ENCODE measurements around the gene SHISA5.
A peak's percentile ranks its signal among the peaks of the same experiment; 100 is the strongest.
"Not testable (repeated sequence)": the region's sequence is repeated elsewhere in the genome, so short reads cannot be mapped to it uniquely, and the experiment has no call there.

SHISA5 gene

GRCh38 chr3:48461767-48462166 is 42.2 kb downstream of the SHISA5 start:
- DNase-seq (ENCODE audit: low spot score) = not testable (repeated sequence)

DNA sequence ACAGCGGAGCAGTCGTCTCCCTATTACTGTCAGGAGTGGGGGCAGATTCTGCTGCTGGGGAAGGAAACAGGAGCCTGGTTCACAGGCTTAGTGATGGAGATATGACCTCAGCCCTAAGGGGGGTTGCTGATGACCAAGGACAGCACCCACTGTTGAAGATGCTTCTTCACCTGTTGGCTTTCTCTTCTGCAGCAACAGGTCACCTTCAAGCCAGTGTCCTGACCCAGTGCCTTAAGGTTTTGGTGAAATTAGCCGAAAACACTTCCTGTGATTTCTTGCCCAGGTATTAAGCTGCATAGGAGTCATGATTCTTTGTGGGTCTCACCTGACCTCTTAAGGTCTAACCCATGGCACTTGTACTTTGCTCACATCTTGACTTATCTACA is 43.5 kb downstream of the SHISA5 start:
- DNase-seq (ENCODE audit: low spot score) = no peak

GRCh38 chr3:48459773-48460516 is 44.0 kb downstream of the SHISA5 start:
- DNase-seq (ENCODE audit: low spot score) = no peak

- no peak for DNase-seq (ENCODE audit: low spot score)
Observed at GRCh38 chr3:48459331-48459730, 44.6 kb downstream of the SHISA5 start.

DNA sequence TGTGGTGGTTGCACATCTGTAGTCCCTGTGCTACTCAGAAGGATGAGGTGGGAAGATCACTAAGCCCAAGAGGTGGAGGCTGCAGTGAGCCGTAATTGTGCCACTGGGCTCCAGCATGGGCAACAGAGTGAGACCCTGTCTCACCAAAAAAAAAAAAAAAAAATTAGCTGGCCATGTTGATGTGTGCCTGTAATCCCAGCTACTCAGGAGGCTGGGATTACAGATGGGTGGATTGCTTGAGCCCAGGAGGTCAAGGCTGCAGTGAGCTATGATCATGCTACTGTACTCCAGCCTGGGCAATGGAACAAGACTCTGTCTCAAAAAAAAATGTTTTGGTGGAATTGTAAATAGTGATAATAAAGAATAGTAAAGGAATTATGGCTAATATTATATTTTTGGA is 47.5 kb downstream of the SHISA5 start:
- DNase-seq (ENCODE audit: low spot score) = no peak

DNA sequence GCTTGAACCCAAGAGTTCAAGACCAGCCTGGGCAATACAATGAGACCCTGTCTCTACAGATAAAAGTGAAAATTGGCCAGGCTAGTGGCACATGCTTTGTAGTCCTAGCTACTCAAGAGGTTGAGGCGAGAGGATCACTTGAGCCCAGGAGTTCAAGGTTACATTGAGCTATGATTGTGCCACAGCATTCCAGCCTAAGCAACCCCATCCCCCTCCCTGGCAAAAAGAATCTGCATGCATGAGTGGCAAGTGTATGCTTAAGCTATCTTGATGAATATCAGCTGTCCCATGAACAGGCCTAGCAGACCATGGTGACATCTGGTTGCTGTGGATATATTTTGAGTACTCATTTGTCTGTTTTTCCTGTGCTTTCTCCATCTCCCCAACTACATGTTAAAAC is 52.7 kb downstream of the SHISA5 start:
- no peak for DNase-seq (ENCODE audit: low spot score)

- peak; percentile 84 for DNase-seq (ENCODE audit: low spot score)
Observed at GRCh38 chr3:48446425-48447193, 57.4 kb downstream of the SHISA5 start, which contains the start of gene ATRIP. Gene ATRIP, plus strand, starts transcription at chr3:48446737. Its CDS starts 109 bp downstream, at chr3:48446846.

DNA sequence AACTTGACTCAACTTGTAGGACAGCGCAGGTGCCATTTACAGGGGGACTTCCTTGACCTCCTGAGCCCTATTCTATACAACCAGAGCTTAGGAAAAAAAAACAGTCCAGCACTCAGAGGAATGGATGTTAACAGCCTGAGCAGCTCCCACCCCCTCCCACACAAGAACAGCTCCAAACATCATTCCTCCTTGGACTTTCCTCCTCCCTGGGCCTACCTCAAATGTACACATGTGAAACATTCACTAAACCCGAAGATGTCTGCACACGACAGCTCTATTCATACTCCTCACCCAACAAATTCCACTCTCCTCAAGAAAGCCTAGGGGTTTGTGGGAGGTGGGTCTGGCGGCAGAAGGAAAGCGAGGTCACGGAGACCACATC is 57.9 kb downstream of the SHISA5 start:
- DNase-seq (ENCODE audit: low spot score) = no peak

- no peak for DNase-seq (ENCODE audit: low spot score)
Observed at GRCh38 chr3:48445277-48445882, 58.6 kb downstream of the SHISA5 start.

- DNase-seq (ENCODE audit: low spot score) = no peak
Observed at GRCh38 chr3:48441940-48442339, 62.0 kb downstream of the SHISA5 start.

DNA sequence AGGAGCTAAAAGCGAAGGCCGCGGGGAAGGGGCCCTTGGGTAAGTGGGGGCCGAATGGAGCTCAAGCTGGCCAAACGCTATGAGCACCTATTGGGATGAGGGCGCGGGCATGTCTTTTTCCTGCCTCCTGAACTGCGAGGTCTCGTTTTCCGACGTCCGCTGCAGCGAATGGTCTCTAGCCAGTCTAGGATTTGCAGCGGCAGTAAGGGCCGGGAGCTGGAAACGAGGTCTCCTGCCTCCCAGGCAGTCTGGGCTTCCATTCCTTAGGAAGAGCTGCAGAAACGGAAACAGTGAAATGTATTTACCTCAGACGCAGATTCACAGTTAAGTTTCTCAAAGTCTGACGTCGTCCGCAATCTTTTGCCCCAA is 63.4 kb downstream of the SHISA5 start:
- DNase-seq (ENCODE audit: low spot score) = no peak

DNA sequence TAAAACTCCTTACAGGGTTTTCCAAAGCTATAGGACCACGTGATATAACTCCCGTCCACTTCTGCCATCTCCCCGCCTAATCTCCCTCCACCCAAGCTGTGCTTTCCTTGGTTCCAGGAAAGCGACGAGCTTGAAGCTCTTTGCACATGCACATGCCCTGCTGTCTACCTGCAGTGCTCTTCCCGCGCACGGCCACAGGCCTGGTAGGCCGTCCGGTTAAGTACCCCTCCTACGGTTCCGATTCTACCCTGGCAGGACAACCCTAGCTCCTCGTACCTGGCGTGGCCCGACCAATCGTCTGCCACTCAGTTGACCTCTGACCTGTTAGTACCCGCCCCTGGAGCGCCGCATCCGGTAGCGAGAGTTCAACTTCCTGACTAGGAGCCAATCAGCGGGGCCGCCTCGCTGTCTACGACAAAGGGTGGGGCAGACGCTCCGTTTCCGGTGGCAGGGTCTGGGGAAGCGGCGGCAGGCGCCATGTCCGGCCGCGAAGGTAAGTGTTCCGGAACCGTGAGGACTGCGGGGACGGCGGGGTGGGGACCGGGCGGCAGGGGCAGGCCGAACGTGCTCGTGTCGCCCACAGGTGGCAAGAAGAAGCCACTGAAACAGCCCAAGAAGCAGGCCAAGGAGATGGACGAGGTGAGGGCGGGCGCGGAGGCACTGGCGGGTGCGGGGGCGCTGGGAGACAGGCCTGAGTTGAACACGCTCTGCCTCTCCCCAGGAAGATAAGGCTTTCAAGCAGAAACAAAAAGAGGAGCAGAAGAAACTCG is 64.0 kb downstream of the SHISA5 start, which contains the start of the genes CCDC51 and TMA7:
Gene CCDC51, minus strand, starts transcription at position 300 of the 770 bp plus-strand sequence. CDS start 4,991 bp downstream, outside the sequence.
Gene TMA7, plus strand, starts transcription at position 438 of the 770 bp plus-strand sequence. Its CDS starts 40 bp downstream, at position 478.
- DNase-seq (ENCODE audit: low spot score) = peak; percentile 96

- no peak for DNase-seq (ENCODE audit: low spot score)
Observed at GRCh38 chr3:48437812-48438211, 66.2 kb downstream of the SHISA5 start.

DNA sequence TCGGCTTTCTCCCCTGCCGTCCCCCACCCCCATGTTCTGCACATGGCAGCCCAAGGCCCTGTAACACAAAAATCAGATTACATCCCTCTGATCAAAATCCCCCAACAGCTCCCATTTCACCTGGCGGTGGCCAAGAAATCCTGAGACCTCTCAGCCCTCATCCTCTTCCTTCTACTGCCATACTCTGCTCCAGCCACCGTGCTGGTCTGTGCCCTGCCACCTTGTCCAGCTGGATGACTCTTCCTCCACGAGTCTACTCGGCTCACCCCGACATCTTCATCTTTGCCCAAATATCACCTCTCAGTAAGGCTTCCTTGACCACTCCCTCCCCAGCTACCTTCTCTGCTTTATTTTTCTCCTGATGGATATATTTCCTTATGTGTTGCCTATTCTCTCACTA is 67.1 kb downstream of the SHISA5 start:
- DNase-seq (ENCODE audit: low spot score) = no peak

GRCh38 chr3:48436477-48436787 is 67.5 kb downstream of the SHISA5 start:
- no peak for DNase-seq (ENCODE audit: low spot score)

GRCh38 chr3:48435774-48436476 is 68.0 kb downstream of the SHISA5 start:
- DNase-seq (ENCODE audit: low spot score) = peak; percentile 79

GRCh38 chr3:48435223-48435595 is 68.8 kb downstream of the SHISA5 start:
- no peak for DNase-seq (ENCODE audit: low spot score)

DNA sequence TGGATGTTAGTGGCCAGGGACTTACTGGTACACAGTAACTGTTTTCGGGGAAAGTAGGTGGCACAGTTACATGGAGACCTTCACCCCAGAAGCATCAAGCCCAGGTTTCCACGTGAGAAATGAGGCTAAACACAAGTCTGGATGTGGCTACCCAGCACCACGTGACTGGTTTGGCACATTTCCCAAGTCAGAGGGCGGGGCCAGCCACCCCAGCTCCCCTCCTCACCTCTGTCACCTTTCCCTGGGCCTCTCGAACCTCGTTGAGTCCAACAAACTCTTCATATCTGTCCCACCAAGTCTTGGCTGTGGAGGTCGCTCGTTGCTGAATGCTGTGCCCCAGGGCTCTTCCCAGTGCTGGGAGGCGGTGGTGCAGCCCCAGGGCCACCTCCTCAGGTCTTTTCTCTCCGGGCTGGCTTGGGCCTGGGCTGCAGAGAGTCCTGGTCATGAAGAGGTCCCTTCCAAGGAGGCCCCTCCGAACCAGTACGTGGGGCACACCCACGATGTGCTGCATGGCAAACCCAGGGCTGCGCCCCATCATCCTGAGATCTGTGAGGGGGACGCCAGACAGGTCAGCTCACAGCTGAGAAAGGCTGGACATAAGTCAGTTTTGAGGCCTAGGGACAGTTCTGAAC is 69.3 kb downstream of the SHISA5 start:
- no peak for DNase-seq (ENCODE audit: low spot score)

- no peak for DNase-seq (ENCODE audit: low spot score)
Observed at GRCh38 chr3:48433472-48434118, 70.4 kb downstream of the SHISA5 start.
